SHP77 treated with DMSO at 0.1 percent for 48 hours (cell line): Measurements from ENCODE around the gene CASS4.
A peak's percentile ranks its signal among the peaks of the same experiment; 100 is the strongest.
"Not testable (repeated sequence)": the region's sequence is repeated elsewhere in the genome, so short reads cannot be mapped to it uniquely, and the experiment has no call there.

ENCODE experiments used
- DNase-seq: peaks from one replicate; lab custom pipeline; 2025; lab: John Stamatoyannopoulos, UW

Gene CASS4

GRCh38 chr20:56392132-56392880, 19.8 kb upstream of the CASS4 start, which contains the start of the genes AURKA and CSTF1:
Gene AURKA, minus strand, starts transcription at chr20:56392215. Its CDS starts 4,018 bp downstream, at chr20:56388197.
Gene CSTF1, plus strand, starts transcription at chr20:56392645. Its CDS starts 2,908 bp downstream, at chr20:56395553.
- peak; percentile 100 for DNase-seq

GRCh38 chr20:56392881-56393482, 19.1 kb upstream of the CASS4 start:
- DNase-seq, result peak; percentile 66

GRCh38 chr20:56393653-56394052, 18.4 kb upstream of the CASS4 start:
- no peak for DNase-seq

GRCh38 chr20:56395166-56395565, 16.9 kb upstream of the CASS4 start:
- no peak for DNase-seq

GRCh38 chr20:56400001-56400640, 11.9 kb upstream of the CASS4 start:
- peak; percentile 51 for DNase-seq

GRCh38 chr20:56403465-56403864, 8.6 kb upstream of the CASS4 start:
- no peak for DNase-seq

GRCh38 chr20:56405356-56405755, 6.7 kb upstream of the CASS4 start:
- DNase-seq, result not testable (repeated sequence)

- no peak for DNase-seq
Observed at GRCh38 chr20:56406910-56407309, 5.2 kb upstream of the CASS4 start.

GRCh38 chr20:56409521-56409920, 2.5 kb upstream of the CASS4 start:
- DNase-seq, result no peak

GRCh38 chr20:56409956-56410355, 2.1 kb upstream of the CASS4 start:
- no peak for DNase-seq

GRCh38 chr20:56411287-56411686, 773 bp upstream of the CASS4 start:
- DNase-seq, result not testable (repeated sequence)

- DNase-seq, result no peak
Observed at GRCh38 chr20:56412473-56412790, 372 bp downstream of the CASS4 start.

GRCh38 chr20:56412949-56413348, 889 bp downstream of the CASS4 start:
- no peak for DNase-seq

GRCh38 chr20:56414842-56415765, 3.0 kb downstream of the CASS4 start:
- no peak for DNase-seq

- no peak for DNase-seq
Observed at GRCh38 chr20:56417402-56417801, 5.3 kb downstream of the CASS4 start.

- no peak for DNase-seq
Observed at GRCh38 chr20:56417911-56418310, 5.9 kb downstream of the CASS4 start.

- DNase-seq, result no peak
Observed at GRCh38 chr20:56418385-56418861, 6.4 kb downstream of the CASS4 start.

GRCh38 chr20:56420028-56420427, 8.0 kb downstream of the CASS4 start:
- no peak for DNase-seq

- no peak for DNase-seq
Observed at GRCh38 chr20:56420940-56421688, 9.1 kb downstream of the CASS4 start.

GRCh38 chr20:56422076-56422823, 10.2 kb downstream of the CASS4 start:
- DNase-seq, result no peak

GRCh38 chr20:56422824-56423189, 10.7 kb downstream of the CASS4 start:
- DNase-seq, result no peak
